ENCODE measurements around the gene PACSIN1.

DNA sequence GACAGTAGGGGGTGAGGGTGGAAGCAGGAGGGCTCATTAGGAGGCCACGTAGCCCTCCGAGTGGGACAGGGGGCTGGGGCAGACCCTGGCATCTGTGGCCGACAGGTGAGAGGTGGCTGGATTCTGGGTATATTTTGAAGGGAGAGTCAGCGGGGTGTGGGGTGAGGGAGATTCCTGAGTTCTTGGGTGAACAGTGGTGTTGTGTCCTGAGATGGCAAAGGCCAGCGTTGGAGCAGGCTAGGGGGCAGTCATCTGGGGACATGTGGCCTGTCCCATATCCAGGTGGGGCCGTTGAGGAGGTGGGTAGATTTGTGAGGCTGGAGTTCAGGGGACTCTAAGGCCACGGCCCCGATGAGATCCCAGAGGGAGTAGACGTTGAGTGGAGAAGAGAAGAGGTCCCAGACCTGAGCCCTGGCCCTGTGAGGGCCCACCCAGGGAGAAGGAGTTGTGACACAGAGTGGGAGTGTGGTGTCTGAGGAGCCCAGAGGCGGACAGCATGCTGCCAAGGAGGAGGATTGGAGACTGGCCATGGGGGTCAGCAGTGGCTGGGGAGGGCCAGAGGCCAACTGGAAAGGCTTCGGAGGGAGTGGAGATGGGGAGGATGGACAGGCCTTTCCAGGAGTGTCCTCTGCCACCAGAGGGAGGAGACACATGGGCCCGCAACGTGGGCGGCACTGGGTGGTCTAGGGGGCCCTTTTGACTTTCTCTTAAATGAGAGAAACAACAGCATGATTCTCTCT is 19.6 kb downstream of the PACSIN1 start:
- TF ChIP-seq CTCF (IDR thresholded peaks at IDR 0.05) (no peak), EP300 (IDR thresholded peaks at IDR 0.05) (no peak)
